ENCODE data around the gene KCNIP4. TPM values are rescaled to one million over a fixed set of nuclear protein-coding genes. Genes with fewer than 3 reads are reported as not detected.

Gene KCNIP4
- polyA plus RNA-seq, 4 donors: 1.3 to 3.7 TPM; not detected in 2

GRCh38 chr4:21979196-21979595 is 30.6 kb upstream of the KCNIP4 start:
- Histone ChIP-seq H3K4me1 (ENCODE audit: control insufficient read depth in 3 of 3, insufficient read depth in 2 of 3, low read depth in 1 of 3, low read length in 2 of 3) (no peaks in the 10 kb centered on the region), H3K36me3 (ENCODE audit: control insufficient read depth in 3 of 3, insufficient read depth in 2 of 3, low read depth in 1 of 3, low read length in 3 of 3) (no peaks in the 10 kb centered on the region), H3K27ac (ENCODE audit: low read depth in 1 of 3, low read length in 2 of 3) (no peak overlapping the region), H3K27me3 (ENCODE audit: control insufficient read depth in 3 of 3, insufficient read depth in 3 of 3, low read length in 3 of 3) (no peaks in the 10 kb centered on the region), H3K9me3 (ENCODE audit: control insufficient read depth in 2 of 2, insufficient read depth in 1 of 2, low read depth in 1 of 2, low read length in 1 of 2) (no peaks in the 10 kb centered on the region), H3K4me3 (ENCODE audit: low read depth in 1 of 3, low read length in 3 of 3) (no peak overlapping the region)
- FAIRE-seq: no peak
- no peak for DNase-seq
- WGBS, 3 donors: 94 to 95% (median 94%) methylated on average over 1 of the region's 1 CpG

- Histone ChIP-seq H3K36me3 (ENCODE audit: control insufficient read depth in 3 of 3, insufficient read depth in 2 of 3, low read depth in 1 of 3, low read length in 3 of 3) (no peaks in the 10 kb centered on the region), H3K4me3 (ENCODE audit: low read depth in 1 of 3, low read length in 3 of 3) (no peak overlapping the region), H3K27ac (ENCODE audit: low read depth in 1 of 3, low read length in 2 of 3) (no peak overlapping the region), H3K9me3 (ENCODE audit: control insufficient read depth in 2 of 2, insufficient read depth in 1 of 2, low read depth in 1 of 2, low read length in 1 of 2) (no peaks in the 10 kb centered on the region), H3K4me1 (ENCODE audit: control insufficient read depth in 3 of 3, insufficient read depth in 2 of 3, low read depth in 1 of 3, low read length in 2 of 3) (no peaks in the 10 kb centered on the region), H3K27me3 (ENCODE audit: control insufficient read depth in 3 of 3, insufficient read depth in 3 of 3, low read length in 3 of 3) (no peaks in the 10 kb centered on the region)
- FAIRE-seq (no peak), DNase-seq (no peak)
- 56 to 81% (median 76%) methylated on average over 1 of the region's 1 CpG for WGBS, 3 donors
These were observed 27.6 kb upstream of the KCNIP4 start for GRCh38 chr4:21976166-21976565.

DNA sequence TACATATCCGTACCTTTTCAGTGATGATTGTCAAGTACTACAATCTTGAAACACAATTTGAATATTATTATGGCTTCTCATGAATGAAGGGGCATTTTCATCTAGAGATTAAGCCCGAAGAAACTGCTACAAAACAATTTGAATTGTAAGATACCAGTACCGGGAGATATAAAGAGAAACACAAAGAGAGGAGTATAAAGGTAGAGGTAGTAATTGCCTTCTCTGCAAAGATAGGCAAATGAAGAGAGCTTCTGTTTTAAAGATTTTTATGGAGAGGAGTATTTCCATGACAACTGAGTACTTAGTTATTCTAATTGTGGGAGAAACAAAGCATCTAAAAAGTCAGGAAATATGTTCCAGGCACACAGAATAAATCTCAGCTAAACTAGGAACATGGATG is 25.3 kb upstream of the KCNIP4 start:
- no peak for FAIRE-seq
- DNase-seq: no peak
- 62 to 79% (median 69%) methylated on average over 3 of the region's 3 CpGs for WGBS, 3 donors
- Histone ChIP-seq H3K27me3 (ENCODE audit: control insufficient read depth in 3 of 3, insufficient read depth in 3 of 3, low read length in 3 of 3) (no peaks in the 10 kb centered on the region), H3K36me3 (ENCODE audit: control insufficient read depth in 3 of 3, insufficient read depth in 2 of 3, low read depth in 1 of 3, low read length in 3 of 3) (no peaks in the 10 kb centered on the region), H3K4me3 (ENCODE audit: low read depth in 1 of 3, low read length in 3 of 3) (no peak overlapping the region), H3K27ac (ENCODE audit: low read depth in 1 of 3, low read length in 2 of 3) (no peak overlapping the region), H3K9me3 (ENCODE audit: control insufficient read depth in 2 of 2, insufficient read depth in 1 of 2, low read depth in 1 of 2, low read length in 1 of 2) (no peaks in the 10 kb centered on the region), H3K4me1 (ENCODE audit: control insufficient read depth in 3 of 3, insufficient read depth in 2 of 3, low read depth in 1 of 3, low read length in 2 of 3) (no peaks in the 10 kb centered on the region)

DNA sequence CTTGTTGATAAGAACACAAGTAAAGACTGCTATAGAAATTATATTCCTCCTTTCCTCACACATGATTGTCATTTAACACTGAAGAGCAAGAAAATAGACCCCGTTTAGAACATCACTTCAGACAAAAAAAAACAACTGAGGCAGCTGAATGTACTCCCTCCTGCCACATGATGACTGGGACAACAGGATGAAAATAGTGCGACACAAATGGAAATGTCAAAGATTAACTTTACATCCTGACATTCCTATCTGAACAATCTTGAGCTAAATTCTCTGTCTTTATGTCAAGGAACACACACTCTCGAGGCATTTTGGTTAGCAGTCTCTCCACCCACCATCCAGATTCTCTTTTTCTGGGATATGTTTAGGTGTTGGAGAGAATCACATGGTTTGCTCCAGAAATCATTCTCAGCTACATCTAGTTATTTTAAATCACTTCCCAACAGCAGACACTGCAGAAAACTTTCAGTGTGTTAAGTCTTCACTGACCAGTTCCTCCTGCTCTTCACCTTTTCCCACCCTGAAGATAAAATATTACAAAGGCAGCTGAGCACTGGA is 16.3 kb upstream of the KCNIP4 start:
- Histone ChIP-seq H3K36me3 (ENCODE audit: control insufficient read depth in 3 of 3, insufficient read depth in 2 of 3, low read depth in 1 of 3, low read length in 3 of 3) (no peaks in the 10 kb centered on the region), H3K9me3 (ENCODE audit: control insufficient read depth in 2 of 2, insufficient read depth in 1 of 2, low read depth in 1 of 2, low read length in 1 of 2) (no peaks in the 10 kb centered on the region), H3K27ac (ENCODE audit: low read depth in 1 of 3, low read length in 2 of 3) (no peak overlapping the region), H3K4me1 (ENCODE audit: control insufficient read depth in 3 of 3, insufficient read depth in 2 of 3, low read depth in 1 of 3, low read length in 2 of 3) (no peaks in the 10 kb centered on the region), H3K27me3 (ENCODE audit: control insufficient read depth in 3 of 3, insufficient read depth in 3 of 3, low read length in 3 of 3) (no peaks in the 10 kb centered on the region), H3K4me3 (ENCODE audit: low read depth in 1 of 3, low read length in 3 of 3) (no peak overlapping the region)
- DNase-seq: no peak
- 44 to 70% (median 54%) methylated on average over 3 of the region's 3 CpGs for WGBS, 3 donors
- FAIRE-seq: no peak

DNA sequence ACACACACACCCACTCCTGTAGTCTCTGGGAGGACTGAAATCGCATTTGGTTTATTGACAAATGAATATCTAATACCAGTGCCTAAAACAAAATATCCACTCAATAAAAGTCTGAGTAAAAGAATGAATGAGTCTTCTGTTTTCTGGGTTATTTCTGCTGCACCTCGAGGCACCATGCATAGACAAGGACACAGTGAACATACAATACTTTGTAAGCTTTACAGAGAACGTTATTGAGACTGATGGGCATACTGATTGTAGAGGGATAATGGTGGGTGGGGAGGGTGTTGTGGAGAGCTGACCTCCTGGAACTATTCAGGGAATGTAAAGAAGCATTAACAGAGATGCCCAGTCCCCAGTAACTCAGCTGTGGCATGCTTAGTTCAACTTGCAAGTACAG is 14.1 kb upstream of the KCNIP4 start:
- WGBS, 3 donors: 45 to 55% (median 48%) methylated on average over 3 of the region's 3 CpGs
- no peak for FAIRE-seq
- no peaks in the 10 kb centered on the region for H3K4me1 ChIP-seq (ENCODE audit: control insufficient read depth in 3 of 3, insufficient read depth in 2 of 3, low read depth in 1 of 3, low read length in 2 of 3)
- H3K27ac ChIP-seq (ENCODE audit: low read depth in 1 of 3, low read length in 2 of 3): no peak overlapping the region
- H3K4me3 ChIP-seq (ENCODE audit: low read depth in 1 of 3, low read length in 3 of 3): no peak overlapping the region
- H3K27me3 ChIP-seq (ENCODE audit: control insufficient read depth in 3 of 3, insufficient read depth in 3 of 3, low read length in 3 of 3): no peaks in the 10 kb centered on the region
- no peaks in the 10 kb centered on the region for H3K9me3 ChIP-seq (ENCODE audit: control insufficient read depth in 2 of 2, insufficient read depth in 1 of 2, low read depth in 1 of 2, low read length in 1 of 2)
- no peaks in the 10 kb centered on the region for H3K36me3 ChIP-seq (ENCODE audit: control insufficient read depth in 3 of 3, insufficient read depth in 2 of 3, low read depth in 1 of 3, low read length in 3 of 3)
- no peak for DNase-seq

- H3K27ac ChIP-seq (ENCODE audit: low read depth in 1 of 3, low read length in 2 of 3): no peak overlapping the region
- WGBS, 3 donors: 76 to 83% (median 79%) methylated on average over 4 of the region's 4 CpGs
- no peaks in the 10 kb centered on the region for H3K9me3 ChIP-seq (ENCODE audit: control insufficient read depth in 2 of 2, insufficient read depth in 1 of 2, low read depth in 1 of 2, low read length in 1 of 2)
- no peaks in the 10 kb centered on the region for H3K4me1 ChIP-seq (ENCODE audit: control insufficient read depth in 3 of 3, insufficient read depth in 2 of 3, low read depth in 1 of 3, low read length in 2 of 3)
- H3K36me3 ChIP-seq (ENCODE audit: control insufficient read depth in 3 of 3, insufficient read depth in 2 of 3, low read depth in 1 of 3, low read length in 3 of 3): no peaks in the 10 kb centered on the region
- FAIRE-seq (no peak), DNase-seq (no peak)
- no peaks in the 10 kb centered on the region for H3K27me3 ChIP-seq (ENCODE audit: control insufficient read depth in 3 of 3, insufficient read depth in 3 of 3, low read length in 3 of 3)
- H3K4me3 ChIP-seq (ENCODE audit: low read depth in 1 of 3, low read length in 3 of 3): no peak overlapping the region
These were observed 12.2 kb upstream of the KCNIP4 start for GRCh38 chr4:21960793-21961192.

- Histone ChIP-seq H3K36me3 (ENCODE audit: control insufficient read depth in 3 of 3, insufficient read depth in 2 of 3, low read depth in 1 of 3, low read length in 3 of 3) (no peaks in the 10 kb centered on the region), H3K4me1 (ENCODE audit: control insufficient read depth in 3 of 3, insufficient read depth in 2 of 3, low read depth in 1 of 3, low read length in 2 of 3) (no peaks in the 10 kb centered on the region), H3K9me3 (ENCODE audit: control insufficient read depth in 2 of 2, insufficient read depth in 1 of 2, low read depth in 1 of 2, low read length in 1 of 2) (no peaks in the 10 kb centered on the region), H3K27ac (ENCODE audit: low read depth in 1 of 3, low read length in 2 of 3) (no peak overlapping the region), H3K27me3 (ENCODE audit: control insufficient read depth in 3 of 3, insufficient read depth in 3 of 3, low read length in 3 of 3) (peaks cover 0 to 4% (median 0%) of the 10 kb centered on the region in 3 donors), H3K4me3 (ENCODE audit: low read depth in 1 of 3, low read length in 3 of 3) (no peak overlapping the region)
- 9 to 39% (median 12%) methylated on average over 3 of the region's 3 CpGs for WGBS, 3 donors
- DNase-seq: no peak
- FAIRE-seq: no peak
These were observed 6.3 kb upstream of the KCNIP4 start for GRCh38 chr4:21954916-21955315.

DNA sequence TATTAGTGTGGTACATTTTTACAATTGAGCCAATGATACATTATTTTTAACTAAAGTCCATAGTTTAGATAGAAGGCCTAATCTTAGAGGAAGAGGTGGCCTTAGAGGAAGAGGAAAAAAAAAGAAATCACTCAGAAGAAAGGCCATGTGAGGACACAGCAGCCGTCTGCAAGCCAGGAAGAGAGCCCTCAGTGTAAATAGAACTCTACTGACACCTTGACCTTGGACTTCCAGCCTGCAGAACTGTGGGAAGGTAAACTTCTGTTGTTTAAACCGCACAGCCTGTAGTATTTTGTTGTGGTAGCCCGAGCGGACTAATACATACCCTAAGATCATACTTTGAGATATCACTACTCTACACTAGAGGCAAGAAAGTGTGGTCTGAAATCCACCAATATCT is 5.1 kb upstream of the KCNIP4 start:
- 42 to 49% (median 43%) methylated on average over 4 of the region's 4 CpGs for WGBS, 3 donors
- H3K4me1 ChIP-seq (ENCODE audit: control insufficient read depth in 3 of 3, insufficient read depth in 2 of 3, low read depth in 1 of 3, low read length in 2 of 3): no peaks in the 10 kb centered on the region
- H3K9me3 ChIP-seq (ENCODE audit: control insufficient read depth in 2 of 2, insufficient read depth in 1 of 2, low read depth in 1 of 2, low read length in 1 of 2): no peaks in the 10 kb centered on the region
- H3K27me3 ChIP-seq (ENCODE audit: control insufficient read depth in 3 of 3, insufficient read depth in 3 of 3, low read length in 3 of 3): peaks cover 0 to 15% (median 0%) of the 10 kb centered on the region in 3 donors
- no peaks in the 10 kb centered on the region for H3K36me3 ChIP-seq (ENCODE audit: control insufficient read depth in 3 of 3, insufficient read depth in 2 of 3, low read depth in 1 of 3, low read length in 3 of 3)
- no peak overlapping the region for H3K4me3 ChIP-seq (ENCODE audit: low read depth in 1 of 3, low read length in 3 of 3)
- no peak for FAIRE-seq
- no peak overlapping the region for H3K27ac ChIP-seq (ENCODE audit: low read depth in 1 of 3, low read length in 2 of 3)
- DNase-seq: no peak

GRCh38 chr4:21952549-21952948 is 4.0 kb upstream of the KCNIP4 start:
- Histone ChIP-seq H3K9me3 (ENCODE audit: control insufficient read depth in 2 of 2, insufficient read depth in 1 of 2, low read depth in 1 of 2, low read length in 1 of 2) (no peaks in the 10 kb centered on the region), H3K27ac (ENCODE audit: low read depth in 1 of 3, low read length in 2 of 3) (no peak overlapping the region), H3K36me3 (ENCODE audit: control insufficient read depth in 3 of 3, insufficient read depth in 2 of 3, low read depth in 1 of 3, low read length in 3 of 3) (no peaks in the 10 kb centered on the region), H3K4me3 (ENCODE audit: low read depth in 1 of 3, low read length in 3 of 3) (no peak overlapping the region), H3K27me3 (ENCODE audit: control insufficient read depth in 3 of 3, insufficient read depth in 3 of 3, low read length in 3 of 3) (peaks cover 0 to 24% (median 2%) of the 10 kb centered on the region in 3 donors), H3K4me1 (ENCODE audit: control insufficient read depth in 3 of 3, insufficient read depth in 2 of 3, low read depth in 1 of 3, low read length in 2 of 3) (no peaks in the 10 kb centered on the region)
- DNase-seq: peak in 1 of 2 donors; percentile 29
- 9 to 45% (median 25%) methylated on average over 3 of the region's 3 CpGs for WGBS, 3 donors
- no peak for FAIRE-seq
